Skeletal muscle tissue (tissue), 5 donors: Measurements from ENCODE around the gene SAA1. TPM values are rescaled to one million over a fixed set of nuclear protein-coding genes. Genes with fewer than 3 reads are reported as not detected.

ENCODE experiments used
- H3K27ac ChIP-seq: one replicate; pipeline ENCODE4 v1.7.0; 2013; ENCODE audit warnings: mild to moderate bottlenecking, low read depth, low read length, inconsistent platforms
- H3K27me3 ChIP-seq, 3 donors: one replicate each; pipeline ENCODE4 v1.7.0; 2013; ENCODE audit warnings: low read length in 3 of 3; ENCODE audit not compliant: control insufficient read depth in 3 of 3, insufficient read depth in 3 of 3
- H3K36me3 ChIP-seq, 3 donors: one replicate each; pipeline ENCODE4 v1.7.0; 2013; ENCODE audit warnings: low read length in 3 of 3; ENCODE audit not compliant: control insufficient read depth in 3 of 3, insufficient read depth in 3 of 3
- H3K4me1 ChIP-seq, 3 donors: one replicate each; pipeline ENCODE4 v1.7.0; 2013; ENCODE audit warnings: low read length in 3 of 3, mild to moderate bottlenecking in 3 of 3; ENCODE audit not compliant: control insufficient read depth in 3 of 3, insufficient read depth in 3 of 3
- H3K4me3 ChIP-seq, 3 donors: one replicate each; pipeline ENCODE4 v1.7.0; 2013; ENCODE audit warnings: low read length in 3 of 3
- H3K9ac ChIP-seq, 3 donors: one replicate each; pipeline ENCODE4 v1.7.0; 2013; ENCODE audit warnings: low read length in 3 of 3, mild to moderate bottlenecking in 3 of 3, moderate library complexity in 2 of 3, low read depth in 1 of 3
- H3K9me3 ChIP-seq, 3 donors: one replicate each; pipeline ENCODE4 v1.7.0; 2013; ENCODE audit warnings: low read length in 3 of 3; ENCODE audit not compliant: control insufficient read depth in 3 of 3
- small RNA-seq: library from RNA; depleted of rRNA; stranded (forward); fragments of <200 nt; gene quantifications from one replicate; pipeline ENCODE3, GENCODE V24; 2014
- total RNA-seq: library from RNA; depleted of rRNA; stranded (reverse); fragments of >200 nt; gene quantifications from one replicate; pipeline ENCODE4 v1.2.3, GENCODE V29; 2014
- donor health status: Osteomylitis.

Gene SAA1
- total RNA-seq, 1 donor from 2014 or later = not detected

GRCh38 chr11:18317551-18317950, 51.5 kb downstream of the SAA1 start:
- peaks cover 5 to 13% (median 10%) of the 10 kb centered on the region in 3 donors for H3K4me1 ChIP-seq
- H3K9me3 ChIP-seq = no peaks in the 10 kb centered on the region
- H3K27me3 ChIP-seq = no peaks in the 10 kb centered on the region
- H3K36me3 ChIP-seq = no peaks in the 10 kb centered on the region
- H3K9ac ChIP-seq = no peak overlapping the region
- H3K4me3 ChIP-seq = no peak overlapping the region
- no peak overlapping the region for H3K27ac ChIP-seq

Small RNA genes lying within 50 kb of the gene (small RNA-seq; reads per million reads assigned to genes)
- gene RNA5SP333 (not detected), gene RNA5SP334 (not detected)

Other genes with a start within 250 kb of the SAA1 start
- gene TPH1, start 220.0 kb upstream of the SAA1 start, total RNA-seq = under 0.01 TPM
- 11.0 TPM for gene SAAL1, start 160.2 kb upstream of the SAA1 start, total RNA-seq
- not detected for gene MRGPRX3, start 133.7 kb upstream of the SAA1 start, total RNA-seq
- gene MRGPRX4, start 93.4 kb upstream of the SAA1 start, total RNA-seq = not detected
- gene SAA4, start 29.5 kb upstream of the SAA1 start, total RNA-seq = not detected
- gene SAA2, start 17.6 kb upstream of the SAA1 start, total RNA-seq = not detected
- 64.7 TPM for gene HPS5, start 55.9 kb downstream of the SAA1 start, total RNA-seq
- gene GTF2H1, start 56.3 kb downstream of the SAA1 start, total RNA-seq = 45.9 TPM
- gene LDHA, start 128.3 kb downstream of the SAA1 start, total RNA-seq = 390 TPM
- not detected for gene LDHC, start 146.1 kb downstream of the SAA1 start, total RNA-seq
- gene LDHAL6A, start 189.6 kb downstream of the SAA1 start, total RNA-seq = not detected